Jurkat, Clone E6-1 (cell line): ENCODE measurements around the gene EYS.

Experiments
- DNase-seq: peaks from one replicate; pipeline ENCODE4 v3.0.0-alpha.2; 2011; ENCODE audit warnings: low read depth, low spot score
- H3K4me3 ChIP-seq: 2 replicates; pipeline ENCODE4 v1.5.1; 2011; ENCODE audit warnings: mild to moderate bottlenecking, low read length, control low read depth, moderate library complexity

EYS gene

GRCh38 chr6:64602993-64603392 lies 1104.0 kb downstream of the EYS start:
- DNase-seq, result no peak
- H3K4me3 ChIP-seq, result no peak overlapping the region

DNA sequence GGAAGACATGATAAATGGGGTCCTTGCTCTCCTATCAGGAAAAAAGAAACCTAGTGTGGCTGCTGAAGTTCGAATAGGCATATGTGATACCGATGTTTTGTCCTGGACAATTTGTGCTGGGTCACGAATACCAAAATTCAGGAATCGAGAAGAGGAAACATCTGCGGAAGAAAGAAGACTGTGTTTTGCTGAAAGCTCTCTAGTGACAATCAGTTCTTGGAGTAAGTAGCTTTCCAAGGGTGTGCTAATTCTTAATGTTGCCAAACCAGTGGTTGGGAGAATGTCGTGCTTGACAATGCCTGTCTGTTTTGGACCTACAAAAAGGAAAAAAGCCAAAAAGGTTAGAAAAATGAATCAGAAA lies 1115.4 kb downstream of the EYS start:
- H3K4me3 ChIP-seq, result no peak overlapping the region
- no peak for DNase-seq

GRCh38 chr6:64590965-64591675 lies 1115.9 kb downstream of the EYS start:
- no peak overlapping the region for H3K4me3 ChIP-seq
- no peak for DNase-seq

DNA sequence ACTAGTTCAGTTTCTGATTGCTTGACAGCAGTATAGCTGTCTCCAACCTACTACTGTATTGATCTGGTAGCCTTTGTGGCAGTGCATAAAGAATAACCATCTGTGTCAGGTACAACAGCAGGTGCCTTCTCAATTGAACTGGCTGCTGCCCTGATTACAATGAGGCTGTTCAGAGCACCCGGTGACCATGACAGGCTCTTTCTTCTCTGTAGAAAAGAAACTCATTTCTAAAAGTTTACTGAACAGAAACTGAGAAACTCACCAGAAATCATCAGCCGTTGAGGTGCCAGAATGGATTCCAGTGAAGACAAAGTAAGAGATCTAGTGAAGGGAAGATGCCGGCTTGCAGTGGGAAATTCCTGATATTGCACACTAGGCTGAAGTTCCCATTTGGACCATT lies 1117.1 kb downstream of the EYS start:
- DNase-seq, result no peak
- H3K4me3 ChIP-seq, result no peak overlapping the region

DNA sequence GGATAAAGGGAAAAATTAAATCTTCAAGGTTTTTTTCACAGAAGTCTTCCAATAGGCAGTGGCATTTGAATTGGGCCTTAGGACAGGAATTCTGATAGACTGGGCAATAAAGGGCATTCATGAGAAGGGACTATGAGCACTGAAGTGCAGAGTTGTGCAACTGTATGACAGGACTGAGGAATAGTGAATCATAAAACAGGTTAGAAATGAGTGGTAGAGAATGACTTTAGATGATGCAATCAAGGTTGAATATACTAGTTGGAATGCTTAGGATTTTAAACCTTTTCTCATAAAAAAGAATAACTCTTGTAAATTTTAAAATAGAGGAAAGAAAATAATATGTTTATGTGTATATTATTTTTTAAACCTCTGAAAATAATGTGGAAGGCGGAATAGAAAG lies 1126.7 kb downstream of the EYS start:
- DNase-seq, result no peak
- no peak overlapping the region for H3K4me3 ChIP-seq

GRCh38 chr6:64553249-64553786 lies 1153.7 kb downstream of the EYS start:
- DNase-seq, result no peak
- no peak overlapping the region for H3K4me3 ChIP-seq

GRCh38 chr6:64547594-64548268 lies 1159.3 kb downstream of the EYS start:
- no peak overlapping the region for H3K4me3 ChIP-seq
- DNase-seq, result no peak

GRCh38 chr6:64539917-64540316 lies 1167.1 kb downstream of the EYS start:
- no peak for DNase-seq
- no peak overlapping the region for H3K4me3 ChIP-seq

GRCh38 chr6:64538722-64539121 lies 1168.3 kb downstream of the EYS start:
- no peak overlapping the region for H3K4me3 ChIP-seq
- no peak for DNase-seq

DNA sequence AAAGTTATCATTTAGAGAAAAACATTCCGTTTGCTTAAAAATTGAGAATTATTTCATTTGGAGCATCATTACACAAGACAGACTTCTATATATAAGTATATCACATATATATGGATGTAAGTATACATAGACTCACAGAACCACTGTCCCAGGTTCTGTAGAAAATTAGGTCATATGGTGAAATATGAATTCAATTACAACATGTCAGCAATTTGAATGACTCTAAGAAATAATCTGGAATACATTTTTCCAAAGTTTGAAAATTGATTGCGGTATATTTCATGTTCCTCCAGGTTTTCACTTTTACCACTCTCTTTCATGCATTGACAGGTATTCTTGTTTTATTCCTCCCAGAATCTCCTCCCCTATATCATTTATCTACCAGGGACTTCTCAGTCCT lies 1179.1 kb downstream of the EYS start:
- no peak for DNase-seq
- no peak overlapping the region for H3K4me3 ChIP-seq

DNA sequence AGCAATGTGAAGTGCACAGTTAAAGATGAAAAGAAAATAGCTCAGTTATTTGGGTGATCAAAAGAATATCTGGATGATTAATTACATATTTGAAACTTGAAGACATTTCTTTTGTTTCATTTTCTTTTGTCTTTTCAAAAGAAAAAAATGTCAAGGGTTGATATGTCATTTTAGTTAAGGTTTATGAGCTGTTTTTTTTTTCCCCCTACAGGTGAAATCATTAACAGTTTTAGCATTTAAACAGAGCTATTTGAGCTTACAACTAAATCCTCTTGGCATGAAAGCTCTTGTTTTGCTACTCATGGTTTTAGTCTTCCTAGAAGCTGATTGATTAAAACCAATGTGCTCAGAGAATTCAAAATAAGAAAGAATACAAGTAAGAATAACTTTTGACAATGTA lies 1184.2 kb downstream of the EYS start:
- no peak overlapping the region for H3K4me3 ChIP-seq
- no peak for DNase-seq

DNA sequence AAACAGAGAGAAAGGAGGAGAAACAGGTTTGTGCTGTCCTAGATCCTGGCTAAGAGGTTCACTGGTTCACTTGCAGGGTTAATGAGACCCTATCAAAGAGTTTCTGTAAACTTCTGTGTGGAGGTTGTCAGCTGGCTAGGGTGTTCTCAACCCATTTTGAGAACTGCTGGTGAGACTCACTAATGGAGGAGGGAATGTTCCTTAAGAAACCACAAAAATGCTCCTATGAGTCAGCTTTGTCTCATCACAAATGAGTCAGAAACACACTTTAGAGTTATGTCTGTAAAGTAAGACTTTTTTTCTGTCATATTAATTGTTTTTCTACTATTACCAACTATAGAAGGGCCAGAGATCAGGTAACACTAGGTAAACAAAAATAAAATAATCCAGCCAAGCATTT lies 1187.0 kb downstream of the EYS start:
- no peak for DNase-seq
- H3K4me3 ChIP-seq, result no peak overlapping the region

GRCh38 chr6:64516393-64516792 lies 1190.6 kb downstream of the EYS start:
- DNase-seq, result no peak
- H3K4me3 ChIP-seq, result no peak overlapping the region

DNA sequence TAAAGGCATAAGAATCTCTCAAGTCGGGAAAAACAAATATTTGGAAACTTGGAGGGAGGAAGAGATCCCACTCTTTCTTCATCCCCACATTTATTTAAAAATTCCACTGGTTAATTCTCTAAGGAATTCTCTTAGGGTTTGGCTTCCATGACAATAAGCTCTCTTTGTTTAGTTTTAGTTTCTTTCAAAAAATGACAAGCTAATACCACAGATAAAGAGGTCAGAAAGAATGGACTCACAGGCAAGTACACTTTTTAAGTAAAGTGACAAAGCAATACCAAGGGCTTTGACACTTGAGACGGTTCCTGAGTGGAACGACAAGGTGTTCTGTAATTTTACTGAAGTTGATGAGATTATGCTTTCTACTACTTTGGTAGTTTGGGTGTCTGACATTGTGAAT lies 1199.4 kb downstream of the EYS start:
- no peak for DNase-seq
- no peak overlapping the region for H3K4me3 ChIP-seq

DNA sequence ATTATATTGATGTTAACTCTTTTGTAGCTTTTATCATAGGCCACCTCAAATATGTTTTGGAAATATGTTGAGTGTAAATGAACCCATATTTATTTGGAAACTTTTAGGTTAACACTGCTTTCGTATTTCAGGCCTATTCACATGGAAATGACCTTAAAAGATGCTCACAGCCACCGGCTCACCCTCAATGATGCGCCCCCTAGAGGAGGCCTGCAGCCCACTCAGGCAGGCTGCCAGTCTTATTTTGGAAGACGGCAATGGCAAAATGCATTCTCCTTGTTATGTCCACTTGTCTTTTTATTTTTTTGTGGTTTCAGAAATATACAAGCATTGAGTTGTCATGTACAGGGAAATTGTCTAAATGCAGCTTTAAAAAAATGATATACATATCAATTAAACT lies 1201.7 kb downstream of the EYS start:
- no peak overlapping the region for H3K4me3 ChIP-seq
- peak; percentile 27 for DNase-seq

GRCh38 chr6:64504503-64504902 lies 1202.5 kb downstream of the EYS start:
- no peak for DNase-seq
- H3K4me3 ChIP-seq, result no peak overlapping the region

DNA sequence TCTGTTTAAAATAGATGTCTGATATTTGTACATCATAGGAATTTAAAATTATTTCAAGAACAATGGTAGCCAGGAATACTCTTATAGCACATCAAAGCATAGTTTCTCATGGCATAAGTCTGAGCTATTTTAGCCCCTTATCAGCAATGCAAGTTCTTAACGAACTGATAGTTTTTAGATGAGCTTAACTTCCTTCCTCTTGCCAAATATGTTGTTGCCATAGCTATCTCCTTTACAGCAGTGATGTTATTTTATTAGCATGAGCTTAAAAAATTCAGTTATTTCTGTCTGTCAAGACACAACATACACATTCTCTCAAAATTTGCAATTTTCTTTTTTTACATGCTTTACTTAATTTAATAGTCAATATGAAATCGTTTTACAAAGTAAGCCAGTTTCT lies 1204.2 kb downstream of the EYS start:
- DNase-seq, result no peak
- no peak overlapping the region for H3K4me3 ChIP-seq

DNA sequence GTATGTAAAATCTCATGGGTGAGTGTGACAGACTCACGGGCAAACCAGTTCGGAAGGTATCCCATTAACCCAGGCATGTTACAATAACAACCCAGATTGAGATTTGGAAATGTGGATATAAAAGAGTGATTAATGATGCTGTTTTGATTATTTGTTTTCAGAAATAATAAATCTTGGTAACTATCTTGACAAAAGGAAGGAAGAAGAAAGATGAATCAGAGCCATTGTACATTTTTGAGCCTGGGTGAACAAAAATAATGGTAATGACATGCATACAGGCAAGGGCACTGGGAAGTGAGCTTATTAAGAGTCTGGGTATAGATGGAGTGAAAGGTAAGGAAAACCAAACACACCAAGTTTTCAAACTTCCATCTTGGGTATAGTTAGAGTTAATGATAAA lies 1209.4 kb downstream of the EYS start:
- DNase-seq, result no peak
- H3K4me3 ChIP-seq, result no peak overlapping the region

DNA sequence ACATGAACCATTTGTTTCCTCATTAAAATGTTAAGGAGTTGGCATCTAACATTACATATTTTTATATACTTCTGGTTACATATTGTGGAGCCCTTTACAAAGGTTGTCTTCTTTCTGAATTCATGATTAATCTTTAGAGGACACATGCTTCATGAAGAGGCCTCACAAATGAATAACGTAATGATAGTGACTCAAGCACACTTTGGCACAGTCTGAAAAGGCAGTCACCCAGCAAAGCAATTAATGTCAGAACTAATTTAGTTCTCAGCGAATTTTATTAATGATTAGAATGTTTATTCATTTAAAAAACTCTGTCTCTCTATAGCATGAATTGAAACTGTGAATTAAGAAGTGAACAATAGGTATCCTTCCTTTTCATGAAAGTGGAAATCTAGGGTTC lies 1217.3 kb downstream of the EYS start:
- no peak for DNase-seq
- H3K4me3 ChIP-seq, result no peak overlapping the region

DNA sequence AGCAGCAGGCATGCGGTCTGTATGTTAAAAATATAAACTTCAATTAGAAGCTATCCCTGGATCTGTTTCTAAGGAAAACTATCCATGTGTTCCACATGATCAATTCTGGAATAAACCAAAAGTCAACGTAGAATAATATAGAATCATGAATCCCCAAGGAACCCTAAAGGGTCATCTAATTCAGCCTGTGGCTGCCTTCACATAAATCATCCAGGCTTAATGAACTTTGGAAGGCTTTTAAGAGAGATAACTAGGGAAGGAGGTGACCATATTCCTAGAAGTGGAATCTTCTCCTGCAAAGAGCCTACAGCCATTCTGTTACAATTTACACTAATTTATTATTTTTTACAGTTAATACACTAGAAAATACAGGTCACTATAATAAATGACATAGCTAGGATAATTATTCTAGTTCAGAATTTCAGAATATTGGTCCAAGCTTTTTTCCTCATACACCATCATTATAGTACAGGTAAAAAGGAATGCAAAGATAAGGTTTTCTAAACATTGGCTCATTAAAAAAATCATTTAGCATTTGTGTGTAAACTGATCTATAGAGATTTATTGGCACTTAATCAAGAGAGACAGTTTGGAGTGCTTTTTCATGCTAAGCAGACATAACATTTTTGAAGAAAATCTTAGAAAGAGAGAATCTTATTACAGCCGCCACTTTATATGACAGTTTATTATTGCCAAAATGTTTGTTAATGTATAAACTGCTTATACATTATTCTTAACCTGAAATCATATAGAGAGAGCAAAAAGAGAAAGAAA lies 1220.3 kb downstream of the EYS start:
- no peak for DNase-seq

More for the DNA sequence above, 1220.3 kb downstream of the EYS start:
- no peak overlapping the region for H3K4me3 ChIP-seq
